ENCODE measurements around the gene LYST.

The LYST gene

GRCh38 chr1:235703506-235703905 lies 163.2 kb downstream of the LYST start:
- no peak for DNase-seq

- DNase-seq = no peak
Measured at GRCh38 chr1:235702412-235702811, 164.3 kb downstream of the LYST start.

- DNase-seq = no peak
Measured at GRCh38 chr1:235697508-235697907, 169.2 kb downstream of the LYST start.

- DNase-seq = no peak
Measured at GRCh38 chr1:235689356-235689755, 177.3 kb downstream of the LYST start.

- DNase-seq = no peak
Measured at GRCh38 chr1:235688096-235688495, 178.6 kb downstream of the LYST start.

- no peak for DNase-seq
Measured at GRCh38 chr1:235683653-235684052, 183.1 kb downstream of the LYST start.

- no peak for DNase-seq
Measured at GRCh38 chr1:235682216-235682615, 184.5 kb downstream of the LYST start.

GRCh38 chr1:235679644-235680043 lies 187.1 kb downstream of the LYST start:
- DNase-seq = no peak

GRCh38 chr1:235679005-235679404 lies 187.7 kb downstream of the LYST start:
- DNase-seq = no peak

- DNase-seq = no peak
Measured at GRCh38 chr1:235675152-235675890, 191.4 kb downstream of the LYST start.

GRCh38 chr1:235673981-235674380 lies 192.7 kb downstream of the LYST start:
- no peak for DNase-seq

GRCh38 chr1:235671992-235672391 lies 194.7 kb downstream of the LYST start:
- no peak for DNase-seq

GRCh38 chr1:235670157-235670776 lies 196.4 kb downstream of the LYST start:
- no peak for DNase-seq

- no peak for DNase-seq
Measured at GRCh38 chr1:235669277-235669676, 197.4 kb downstream of the LYST start.

GRCh38 chr1:235663628-235664027 lies 203.1 kb downstream of the LYST start:
- no peak for DNase-seq

GRCh38 chr1:235661568-235661967 lies 205.1 kb downstream of the LYST start:
- no peak for DNase-seq

- DNase-seq = no peak
Measured at GRCh38 chr1:235659186-235659771, 207.4 kb downstream of the LYST start.

GRCh38 chr1:235657747-235658526 lies 208.8 kb downstream of the LYST start:
- DNase-seq = no peak

GRCh38 chr1:235657269-235657668 lies 209.4 kb downstream of the LYST start:
- DNase-seq = no peak

GRCh38 chr1:235652364-235652763 lies 214.3 kb downstream of the LYST start:
- no peak for DNase-seq

- DNase-seq = no peak
Measured at GRCh38 chr1:235651170-235651806, 215.4 kb downstream of the LYST start.

- DNase-seq = peak; percentile 37
Measured at GRCh38 chr1:235650341-235651169, 216.2 kb downstream of the LYST start.
